Activated T-cell treated with anti-CD3 and anti-CD28 coated beads, Interleukin-2, amount 50 U/mL, for 24 hours (primary cell): Measurements from ENCODE around the gene KLHL34.

Experiments used
- DNase-seq: peaks from one replicate; pipeline ENCODE4 v3.0.0-alpha.2; 2020
- H3K27ac Mint-ChIP-seq: 2 replicates; pipeline ENCODE4 v1.8.0; 2020; ENCODE audit warnings: mild to moderate bottlenecking, mixed read lengths
- H3K27me3 Mint-ChIP-seq: 2 replicates; pipeline ENCODE4 v1.8.0; 2020; ENCODE audit warnings: mixed read lengths
- H3K36me3 Mint-ChIP-seq: 2 replicates; pipeline ENCODE4 v1.8.0; 2020; ENCODE audit warnings: low read depth, mixed read lengths
- H3K4me1 Mint-ChIP-seq: 2 replicates; pipeline ENCODE4 v1.8.0; 2020; ENCODE audit warnings: low read depth, mixed read lengths
- H3K4me3 Mint-ChIP-seq: 2 replicates; pipeline ENCODE4 v1.8.0; 2020; ENCODE audit warnings: mild to moderate bottlenecking, moderate library complexity, mixed read lengths
- H3K9me3 Mint-ChIP-seq: 2 replicates; pipeline ENCODE4 v1.8.0; 2020; ENCODE audit warnings: mixed read lengths

KLHL34 gene

DNA sequence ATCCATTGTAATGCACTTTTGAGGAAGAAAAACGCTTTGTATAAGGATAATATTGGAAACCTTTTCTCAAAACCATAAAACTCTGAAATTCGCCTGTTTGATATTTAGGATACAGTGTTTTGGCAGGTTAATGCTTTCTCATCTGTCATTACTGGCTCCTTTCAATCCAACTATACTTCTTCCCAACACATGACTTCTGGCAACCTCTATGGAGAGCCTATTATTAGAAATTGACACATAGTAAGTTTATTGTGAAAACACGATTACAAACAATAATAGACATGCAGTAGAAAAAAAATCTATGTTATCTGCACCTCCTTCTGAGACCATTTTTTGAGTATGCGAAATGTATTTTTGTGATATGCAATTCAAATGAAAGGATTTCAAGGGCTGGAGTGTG lies 4.6 kb upstream of the KLHL34 start:
- H3K9me3 Mint-ChIP-seq: no peaks in the 10 kb centered on the region
- no peak for DNase-seq
- peaks cover 5% of the 10 kb centered on the region for H3K4me1 Mint-ChIP-seq
- H3K27ac Mint-ChIP-seq: no peak overlapping the region
- H3K4me3 Mint-ChIP-seq: no peak overlapping the region
- peaks cover 28% of the 10 kb centered on the region for H3K27me3 Mint-ChIP-seq
- no peaks in the 10 kb centered on the region for H3K36me3 Mint-ChIP-seq

DNA sequence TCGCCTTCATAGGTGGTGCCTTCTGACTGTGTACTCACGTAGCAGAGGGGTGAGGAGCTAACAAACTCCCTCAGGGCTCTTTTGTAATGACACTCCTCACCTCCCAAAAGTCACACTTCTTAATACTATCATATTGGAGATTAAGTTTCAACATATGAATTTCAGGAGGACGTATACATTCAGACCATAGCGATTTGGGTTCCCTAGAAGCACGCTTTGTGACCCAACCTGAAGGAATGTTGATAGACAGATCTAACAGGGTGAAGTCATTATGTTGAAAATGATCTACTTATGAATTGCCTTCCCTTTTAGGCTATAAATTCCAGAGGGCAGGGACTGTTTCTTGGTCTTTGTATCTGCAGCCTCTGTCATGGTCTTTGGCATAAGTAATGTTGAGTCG lies 3.2 kb upstream of the KLHL34 start:
- no peaks in the 10 kb centered on the region for H3K9me3 Mint-ChIP-seq

DNA sequence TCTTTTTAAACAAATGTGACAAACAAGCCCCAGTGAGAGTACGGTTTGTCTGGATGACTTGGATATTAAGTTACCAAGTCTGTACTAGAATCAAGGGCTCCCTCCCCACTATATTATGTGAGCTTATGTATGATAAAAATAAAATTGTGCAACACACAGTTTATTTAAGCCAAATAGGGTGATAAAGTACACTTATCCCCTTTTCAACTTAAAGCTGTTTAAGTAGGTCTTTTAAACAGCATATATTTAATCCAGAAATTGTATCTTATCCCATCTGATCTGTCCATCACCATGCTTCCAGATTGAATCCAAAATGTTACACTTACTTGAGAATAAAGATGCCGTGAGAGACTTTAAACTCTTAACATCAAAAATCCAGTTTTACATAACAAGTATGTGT lies 2.0 kb upstream of the KLHL34 start:
- Mint-ChIP-seq H3K27ac (no peak overlapping the region), H3K36me3 (peaks cover 5% of the 10 kb centered on the region), H3K4me1 (peaks cover 8% of the 10 kb centered on the region), H3K4me3 (no peak overlapping the region), H3K9me3 (no peaks in the 10 kb centered on the region), H3K27me3 (peaks cover 33% of the 10 kb centered on the region)
- no peak for DNase-seq

More for the DNA sequence above, 3.2 kb upstream of the KLHL34 start:
- H3K27me3 Mint-ChIP-seq: peaks cover 31% of the 10 kb centered on the region
- no peak for DNase-seq
- peaks cover 1% of the 10 kb centered on the region for H3K36me3 Mint-ChIP-seq
- H3K4me1 Mint-ChIP-seq: peaks cover 5% of the 10 kb centered on the region
- H3K27ac Mint-ChIP-seq: no peak overlapping the region
- no peak overlapping the region for H3K4me3 Mint-ChIP-seq

DNA sequence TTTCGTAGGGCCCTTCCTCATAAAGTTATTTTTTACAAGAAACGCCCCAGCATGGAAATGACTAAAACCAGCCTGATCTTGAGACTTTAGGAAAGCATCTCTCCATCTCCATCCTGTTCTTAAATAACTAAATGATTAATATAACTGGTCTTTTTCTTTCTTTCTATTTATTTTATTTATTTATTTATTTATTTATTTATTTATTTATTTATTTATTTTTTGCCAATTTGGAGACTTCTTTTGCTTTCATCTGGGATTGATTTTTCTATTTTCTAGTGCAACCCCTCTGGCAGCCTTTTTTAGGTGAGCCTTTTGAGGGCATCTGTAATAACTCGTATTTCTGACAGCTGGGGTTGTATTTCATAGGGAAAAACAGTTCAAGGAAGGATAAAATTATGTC lies 1.2 kb upstream of the KLHL34 start:
- Mint-ChIP-seq H3K4me1 (peaks cover 8% of the 10 kb centered on the region), H3K4me3 (peak overlapping the region; percentile 53), H3K27ac (no peak overlapping the region), H3K27me3 (peaks cover 28% of the 10 kb centered on the region), H3K36me3 (peaks cover 5% of the 10 kb centered on the region), H3K9me3 (no peaks in the 10 kb centered on the region)
- no peak for DNase-seq

DNA sequence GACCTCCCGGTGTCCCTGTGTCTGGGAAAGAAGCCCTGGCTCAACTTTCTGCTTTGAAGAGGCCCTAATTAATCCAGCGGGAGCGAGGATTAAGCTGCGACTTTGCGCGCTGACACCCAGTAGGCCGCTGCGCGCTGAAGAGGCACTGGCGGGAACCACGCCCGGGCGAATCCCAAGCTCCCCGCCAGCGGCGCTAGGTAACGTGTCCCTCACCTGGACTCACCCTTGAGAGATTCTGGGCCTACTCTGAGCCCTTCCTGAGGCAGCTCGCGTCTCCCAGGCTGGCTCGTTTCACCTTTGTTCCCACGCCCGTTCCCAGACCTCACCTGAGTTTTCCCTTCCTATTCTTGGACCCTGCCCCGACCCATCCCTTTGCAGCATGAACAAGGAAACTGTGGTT lies 616 bp upstream of the KLHL34 start:
- peaks cover 8% of the 10 kb centered on the region for H3K4me1 Mint-ChIP-seq
- no peak overlapping the region for H3K27ac Mint-ChIP-seq
- peaks cover 22% of the 10 kb centered on the region for H3K27me3 Mint-ChIP-seq
- H3K4me3 Mint-ChIP-seq: peak overlapping the region; percentile 53
- no peaks in the 10 kb centered on the region for H3K9me3 Mint-ChIP-seq
- H3K36me3 Mint-ChIP-seq: peaks cover 5% of the 10 kb centered on the region
- peak; percentile 46 for DNase-seq

DNA sequence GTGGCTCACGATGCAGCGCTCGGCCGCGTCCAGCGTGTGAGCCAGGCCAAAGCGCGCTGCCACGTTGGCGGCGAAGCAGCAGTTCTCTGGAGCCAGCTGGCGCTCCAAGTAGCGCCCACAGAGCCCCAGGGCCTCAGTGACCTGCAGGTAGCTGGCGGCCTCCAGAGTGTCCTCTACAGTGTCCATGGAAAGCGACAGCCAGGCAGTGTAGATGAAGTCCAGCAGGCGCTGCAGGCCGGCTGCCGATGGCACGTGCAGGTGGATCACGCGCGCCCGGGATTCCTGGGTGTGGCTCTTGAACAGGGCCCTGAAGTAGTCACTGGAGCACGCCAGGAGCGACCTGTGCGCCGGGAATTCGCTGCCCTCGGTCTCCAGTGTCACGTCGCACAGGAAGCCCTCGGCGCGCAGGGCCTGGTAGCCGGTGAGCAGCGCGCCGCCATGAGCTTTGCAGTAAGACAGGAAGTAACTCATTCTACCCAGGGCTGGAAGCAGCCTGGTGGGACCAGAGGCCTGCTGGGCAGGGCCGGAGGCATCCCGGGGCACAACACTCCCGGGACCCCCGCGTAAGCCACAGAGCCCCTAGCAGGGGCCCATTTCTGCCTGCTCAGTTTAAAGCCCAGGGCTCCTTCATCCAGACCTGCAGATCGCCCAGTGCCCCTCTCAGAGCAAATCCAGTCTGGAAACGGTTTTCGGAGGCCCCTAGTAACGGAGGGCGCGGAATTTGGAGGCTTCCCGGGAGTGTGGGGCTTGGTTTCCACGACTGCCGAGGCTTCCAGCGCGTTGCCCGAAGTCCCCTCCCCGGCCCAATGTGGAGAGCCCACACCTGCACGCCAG lies 595 bp downstream of the KLHL34 start:
- H3K9me3 Mint-ChIP-seq: no peaks in the 10 kb centered on the region
- DNase-seq: peak; percentile 47
- H3K4me3 Mint-ChIP-seq: peak overlapping the region; percentile 55
- H3K27ac Mint-ChIP-seq: no peak overlapping the region
- H3K36me3 Mint-ChIP-seq: peaks cover 5% of the 10 kb centered on the region
- H3K27me3 Mint-ChIP-seq: peaks cover 20% of the 10 kb centered on the region
- H3K4me1 Mint-ChIP-seq: peaks cover 8% of the 10 kb centered on the region

DNA sequence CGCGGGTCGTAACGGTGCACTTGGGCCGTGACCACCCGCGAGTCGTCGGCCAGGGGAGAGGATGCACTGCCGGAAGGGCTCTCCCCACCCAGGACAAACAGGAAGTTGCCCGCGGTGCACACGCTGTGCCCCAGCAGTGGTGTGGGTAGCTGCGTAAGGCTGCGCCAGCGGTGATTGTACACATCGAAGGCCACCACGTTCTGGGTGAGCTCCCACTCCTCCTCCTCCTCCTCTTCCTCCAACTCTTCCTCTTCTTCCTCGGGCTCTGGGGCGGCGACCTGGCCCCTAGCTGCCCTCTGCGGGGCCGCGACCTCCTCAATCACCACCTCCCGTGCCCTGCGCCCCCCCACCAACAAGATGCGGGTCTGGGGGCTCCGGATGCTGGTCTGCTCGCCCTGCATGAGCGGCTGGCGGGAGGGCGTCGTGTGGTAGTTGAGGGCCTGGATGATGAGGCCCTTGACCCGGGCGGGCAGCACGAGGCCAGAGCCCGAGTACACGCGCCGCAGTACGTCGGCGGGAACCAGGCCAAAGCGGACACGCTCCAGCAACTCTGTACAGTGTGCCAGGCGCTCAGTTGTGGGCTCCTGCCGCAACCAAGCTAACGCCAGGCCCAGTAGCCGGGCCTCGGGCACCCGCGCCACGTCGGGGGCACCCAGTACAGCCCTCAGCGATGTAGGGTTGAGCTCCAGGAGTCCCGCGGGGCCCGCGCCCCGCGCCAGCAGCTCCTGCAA lies 1.4 kb downstream of the KLHL34 start:
- no peaks in the 10 kb centered on the region for H3K9me3 Mint-ChIP-seq
- H3K4me1 Mint-ChIP-seq: peaks cover 8% of the 10 kb centered on the region
- DNase-seq: no peak
- H3K27me3 Mint-ChIP-seq: peaks cover 16% of the 10 kb centered on the region
- no peak overlapping the region for H3K27ac Mint-ChIP-seq
- H3K36me3 Mint-ChIP-seq: peaks cover 5% of the 10 kb centered on the region
- no peak overlapping the region for H3K4me3 Mint-ChIP-seq

DNA sequence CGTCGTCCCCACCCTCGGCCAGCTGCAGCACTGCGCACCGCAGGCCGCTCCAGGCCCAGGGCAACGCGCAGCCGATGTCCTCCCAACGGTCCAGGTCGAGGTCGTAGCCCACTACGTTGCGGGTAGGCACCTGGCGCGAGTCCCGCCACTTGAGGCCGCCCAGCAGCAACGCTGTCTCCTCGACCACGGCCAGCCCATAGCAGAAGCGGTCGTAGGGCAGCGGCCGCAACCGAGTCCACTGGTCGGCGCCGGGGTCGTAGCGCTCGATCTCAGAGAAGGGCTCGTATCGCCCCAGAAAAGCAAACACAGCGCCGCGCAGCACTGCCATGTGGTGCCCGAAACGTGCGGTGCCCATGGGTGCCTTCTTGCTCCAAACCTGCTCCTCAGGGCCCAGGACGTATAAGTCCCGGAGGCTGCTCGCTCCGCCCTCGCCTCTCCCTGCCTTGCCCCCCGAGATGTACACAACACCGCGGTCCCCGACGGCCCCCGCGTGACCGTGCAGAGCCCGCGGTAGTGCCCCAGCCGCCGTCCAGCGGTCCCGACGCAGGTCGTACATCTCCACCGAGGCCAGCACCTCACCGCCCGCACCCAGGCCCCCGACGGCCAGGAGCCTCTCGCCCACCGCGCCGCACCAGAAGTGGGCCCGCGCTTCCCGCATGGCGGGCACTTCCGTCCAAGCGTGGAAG lies 2.1 kb downstream of the KLHL34 start:
- Mint-ChIP-seq H3K4me1 (peaks cover 8% of the 10 kb centered on the region), H3K4me3 (no peak overlapping the region), H3K27ac (no peak overlapping the region), H3K9me3 (no peaks in the 10 kb centered on the region), H3K27me3 (peaks cover 13% of the 10 kb centered on the region), H3K36me3 (peaks cover 5% of the 10 kb centered on the region)
- DNase-seq: no peak

DNA sequence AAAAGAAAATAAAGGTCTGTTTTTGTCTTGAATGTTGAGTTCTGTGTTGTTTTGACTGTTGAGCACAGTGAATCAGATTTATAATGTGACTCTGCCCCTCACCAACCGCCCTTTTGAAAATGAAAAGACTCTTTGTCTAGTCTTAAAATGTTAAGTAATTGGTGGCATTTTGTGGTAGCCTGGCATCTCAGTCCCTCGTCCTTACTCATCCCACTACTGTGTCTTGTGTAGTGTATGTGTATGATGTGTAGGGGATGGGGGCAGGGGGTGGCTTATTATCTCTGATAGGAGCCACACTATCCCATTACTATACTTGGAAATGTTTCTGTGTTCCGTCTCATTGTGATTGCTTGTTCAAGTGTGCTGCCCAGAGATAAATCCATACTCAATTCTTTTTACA lies 12.2 kb downstream of the KLHL34 start:
- Mint-ChIP-seq H3K36me3 (peaks cover 8% of the 10 kb centered on the region), H3K4me1 (no peaks in the 10 kb centered on the region), H3K4me3 (no peak overlapping the region), H3K9me3 (no peaks in the 10 kb centered on the region), H3K27me3 (peaks cover 5% of the 10 kb centered on the region), H3K27ac (no peak overlapping the region)
- DNase-seq: no peak

DNA sequence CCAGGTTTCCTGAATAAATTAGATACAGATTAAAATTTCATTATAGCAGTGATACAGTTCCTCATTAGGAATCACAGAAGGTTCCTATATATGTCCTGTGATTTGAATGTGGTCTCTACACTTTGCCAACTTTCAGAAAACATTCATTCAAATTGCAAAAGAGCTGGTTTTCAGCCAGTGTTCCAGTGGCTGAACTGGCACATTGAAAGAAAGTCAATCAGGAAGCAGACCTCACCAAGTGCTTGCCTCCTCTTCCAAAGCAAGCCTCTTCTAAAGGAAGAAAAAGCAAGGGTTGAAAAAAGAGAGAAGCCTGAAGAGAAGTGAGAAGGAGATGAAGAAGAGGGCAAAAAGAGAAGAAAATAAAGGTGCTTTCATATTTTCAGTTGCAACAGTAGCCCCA lies 12.7 kb downstream of the KLHL34 start:
- Mint-ChIP-seq H3K4me1 (no peaks in the 10 kb centered on the region), H3K36me3 (peaks cover 8% of the 10 kb centered on the region), H3K4me3 (no peak overlapping the region), H3K27ac (no peak overlapping the region), H3K9me3 (no peaks in the 10 kb centered on the region), H3K27me3 (peaks cover 5% of the 10 kb centered on the region)
- DNase-seq: no peak

DNA sequence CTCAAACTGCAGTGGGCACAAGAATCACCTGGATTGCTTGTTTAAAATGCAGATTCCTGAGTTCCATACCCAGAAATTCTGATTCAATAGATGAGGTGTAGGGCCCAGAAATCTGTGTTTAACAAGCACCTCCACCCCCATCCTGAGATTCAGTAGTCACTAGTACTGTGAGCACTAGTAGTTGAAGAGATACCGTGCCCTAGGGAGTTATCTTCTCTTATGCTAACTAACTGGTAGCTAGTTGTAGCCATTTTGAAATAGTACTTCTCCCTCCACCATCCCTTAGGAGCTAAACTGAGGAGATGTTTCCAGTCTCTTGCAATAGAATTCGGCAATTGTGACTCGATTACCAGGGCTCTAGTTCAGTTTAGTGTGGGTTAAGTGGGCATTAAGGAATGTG lies 18.4 kb downstream of the KLHL34 start:
- no peaks in the 10 kb centered on the region for H3K36me3 Mint-ChIP-seq

DNA sequence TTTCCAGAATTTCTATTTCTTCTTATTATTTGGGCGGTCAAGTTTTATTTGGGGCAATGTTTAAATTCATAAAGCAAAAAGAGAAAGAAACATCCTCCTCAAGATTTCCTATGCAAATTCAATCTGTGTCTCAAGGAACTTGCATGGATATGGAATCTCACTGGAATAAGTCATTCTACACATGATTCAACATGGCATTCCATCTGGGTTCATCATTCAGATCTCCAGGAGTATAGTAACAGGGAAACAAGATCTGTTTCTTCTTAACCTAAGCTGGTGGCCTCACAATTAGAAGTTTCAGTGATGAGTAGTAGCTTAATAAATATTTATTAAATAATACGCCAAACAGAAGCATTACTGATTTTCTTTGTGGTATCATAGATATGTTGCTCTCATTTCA lies 19.8 kb downstream of the KLHL34 start:
- H3K36me3 Mint-ChIP-seq: no peaks in the 10 kb centered on the region
- no peak overlapping the region for H3K27ac Mint-ChIP-seq
- no peak overlapping the region for H3K4me3 Mint-ChIP-seq
- H3K9me3 Mint-ChIP-seq: no peaks in the 10 kb centered on the region
- no peaks in the 10 kb centered on the region for H3K4me1 Mint-ChIP-seq
- DNase-seq: no peak
- H3K27me3 Mint-ChIP-seq: no peaks in the 10 kb centered on the region

More for the DNA sequence above, 18.4 kb downstream of the KLHL34 start:
- no peak for DNase-seq
- H3K4me3 Mint-ChIP-seq: no peak overlapping the region
- H3K27me3 Mint-ChIP-seq: peaks cover 5% of the 10 kb centered on the region
- H3K4me1 Mint-ChIP-seq: no peaks in the 10 kb centered on the region
- no peaks in the 10 kb centered on the region for H3K9me3 Mint-ChIP-seq
- H3K27ac Mint-ChIP-seq: no peak overlapping the region

DNA sequence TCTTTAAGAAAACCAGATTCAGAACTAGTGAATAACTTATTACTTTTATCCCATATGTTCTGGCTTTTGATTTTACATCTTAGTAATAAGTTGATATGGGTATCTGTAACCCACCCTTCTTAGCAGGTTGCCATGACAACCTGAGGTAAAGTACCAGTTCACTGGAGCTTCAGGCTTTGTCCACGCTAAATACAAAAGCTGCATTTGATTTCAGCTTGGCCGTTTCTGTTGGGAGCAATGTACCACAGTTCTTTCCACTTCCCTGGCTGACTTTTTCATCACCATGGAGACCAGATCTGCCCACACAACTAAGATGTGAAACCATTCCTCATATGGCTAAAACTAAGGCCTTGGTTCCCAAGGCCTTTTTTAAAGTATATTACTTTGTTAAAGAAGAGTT lies 26.1 kb downstream of the KLHL34 start:
- peaks cover 14% of the 10 kb centered on the region for H3K36me3 Mint-ChIP-seq
- H3K27ac Mint-ChIP-seq: no peak overlapping the region
- H3K4me3 Mint-ChIP-seq: no peak overlapping the region
- H3K9me3 Mint-ChIP-seq: no peaks in the 10 kb centered on the region
- H3K4me1 Mint-ChIP-seq: no peaks in the 10 kb centered on the region
- H3K27me3 Mint-ChIP-seq: no peaks in the 10 kb centered on the region
- no peak for DNase-seq

DNA sequence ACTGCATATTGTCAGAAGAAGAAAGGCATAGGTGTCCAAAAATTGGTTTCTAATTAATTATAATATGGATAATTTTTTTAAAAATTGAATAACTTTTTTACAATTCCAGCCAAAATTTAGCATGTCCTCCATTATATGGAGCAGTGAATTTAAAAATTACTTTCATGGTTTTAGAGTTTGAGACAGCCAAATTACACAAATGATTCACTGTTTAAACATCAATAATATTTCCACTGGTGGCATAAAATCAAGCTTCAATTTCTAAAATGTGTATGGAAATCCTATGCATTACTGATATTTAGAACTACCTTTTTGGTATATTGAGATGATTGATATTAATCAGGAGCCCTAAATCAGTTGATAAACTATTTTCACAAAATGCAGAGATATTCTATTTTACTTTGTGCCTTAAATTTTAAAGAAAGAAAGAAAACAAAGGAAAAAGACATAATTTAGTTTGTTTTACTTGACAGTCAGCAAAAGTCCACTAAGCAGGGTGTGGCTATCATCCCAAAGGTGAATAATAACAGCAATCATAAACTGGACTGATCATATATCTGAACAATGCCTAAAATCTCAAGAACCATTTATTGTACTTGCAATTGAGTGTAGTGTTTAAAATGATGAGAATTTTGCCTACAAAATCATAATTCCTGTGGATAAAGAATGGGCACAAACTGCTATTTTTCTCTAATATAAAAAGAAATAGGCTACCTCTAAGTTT lies 34.2 kb downstream of the KLHL34 start:
- H3K9me3 Mint-ChIP-seq: peaks cover 3% of the 10 kb centered on the region

More for the DNA sequence above, 34.2 kb downstream of the KLHL34 start:
- Mint-ChIP-seq H3K4me3 (no peak overlapping the region), H3K36me3 (peaks cover 13% of the 10 kb centered on the region), H3K27ac (no peak overlapping the region), H3K27me3 (no peaks in the 10 kb centered on the region), H3K4me1 (no peaks in the 10 kb centered on the region)
- DNase-seq: no peak
